GM21529 (cell line): ENCODE data around the gene TAB2.
"Not testable (repeated sequence)": the region's sequence is repeated elsewhere in the genome, so short reads cannot be mapped to it uniquely, and the experiment has no call there.

Experiments used
- ATAC-seq: cut with Tn5 transposase; IDR thresholded peaks from one replicate; pipeline ENCODE4 v1.9.1; 2021; ENCODE audit not compliant: unreplicated experiment

The TAB2 gene

DNA sequence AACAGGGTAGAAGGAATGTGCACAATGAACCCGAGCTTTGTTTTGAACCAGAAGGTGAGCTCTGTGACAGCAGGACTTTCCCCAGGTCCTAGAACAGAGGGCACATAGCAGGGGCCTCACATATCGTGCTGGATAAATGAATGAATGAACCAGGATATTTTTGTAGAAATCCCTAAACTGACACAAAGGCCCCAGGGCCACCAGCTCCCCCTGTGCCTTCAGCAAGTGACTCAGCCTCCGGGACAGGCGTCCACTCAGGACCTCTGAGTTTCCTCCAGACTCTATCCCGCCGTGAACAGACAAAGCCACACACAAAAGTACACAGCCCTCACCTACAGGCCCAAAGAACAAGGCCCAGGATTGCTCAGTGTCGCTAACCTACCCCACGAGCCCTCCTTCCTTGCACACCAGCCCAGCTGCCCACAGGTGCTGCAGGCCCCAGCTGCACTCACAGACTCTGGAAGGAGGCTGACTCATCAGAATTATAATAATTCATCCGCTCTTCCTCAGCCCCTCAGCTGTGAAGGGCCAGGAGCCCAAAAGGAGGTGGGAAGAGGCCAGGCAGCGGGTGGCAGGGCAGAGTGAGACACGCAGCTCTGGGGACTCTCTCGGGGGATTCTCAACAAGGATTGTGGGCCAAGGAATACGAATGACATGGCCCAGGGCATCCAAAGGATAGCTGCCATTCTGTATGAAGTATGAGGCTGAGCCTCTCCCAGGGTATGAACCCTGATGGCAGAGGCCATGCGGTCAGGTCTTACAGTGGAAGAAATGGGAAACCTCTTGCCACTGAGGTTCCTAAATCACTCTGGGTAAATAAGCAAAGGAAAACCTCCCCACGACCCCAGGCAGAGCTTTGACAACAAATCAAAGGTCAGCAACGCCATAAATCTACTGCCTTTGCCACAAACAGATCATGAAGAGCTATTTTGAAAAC lies 123.5 kb downstream of the TAB2 start:
- ATAC-seq: no peak

DNA sequence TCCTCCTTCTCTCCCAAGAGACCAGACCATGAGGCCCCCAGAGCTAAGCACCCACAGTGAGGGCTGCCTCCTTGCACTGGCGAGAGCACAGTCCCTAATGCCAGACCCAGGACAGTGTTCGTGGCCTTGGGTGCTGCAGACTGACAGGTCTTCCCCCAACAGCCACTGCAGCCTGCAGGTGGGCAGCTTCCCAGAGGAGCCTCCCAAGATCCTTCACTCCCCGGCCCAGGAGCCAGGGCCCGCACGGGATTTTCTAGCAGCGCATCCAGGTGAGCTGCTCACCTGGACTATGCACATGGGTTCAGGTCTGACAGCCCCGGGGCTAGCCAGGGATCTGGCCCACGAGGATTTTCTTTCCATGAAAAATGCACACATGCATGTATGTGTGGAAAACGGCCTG lies 124.2 kb downstream of the TAB2 start:
- no peak for ATAC-seq

DNA sequence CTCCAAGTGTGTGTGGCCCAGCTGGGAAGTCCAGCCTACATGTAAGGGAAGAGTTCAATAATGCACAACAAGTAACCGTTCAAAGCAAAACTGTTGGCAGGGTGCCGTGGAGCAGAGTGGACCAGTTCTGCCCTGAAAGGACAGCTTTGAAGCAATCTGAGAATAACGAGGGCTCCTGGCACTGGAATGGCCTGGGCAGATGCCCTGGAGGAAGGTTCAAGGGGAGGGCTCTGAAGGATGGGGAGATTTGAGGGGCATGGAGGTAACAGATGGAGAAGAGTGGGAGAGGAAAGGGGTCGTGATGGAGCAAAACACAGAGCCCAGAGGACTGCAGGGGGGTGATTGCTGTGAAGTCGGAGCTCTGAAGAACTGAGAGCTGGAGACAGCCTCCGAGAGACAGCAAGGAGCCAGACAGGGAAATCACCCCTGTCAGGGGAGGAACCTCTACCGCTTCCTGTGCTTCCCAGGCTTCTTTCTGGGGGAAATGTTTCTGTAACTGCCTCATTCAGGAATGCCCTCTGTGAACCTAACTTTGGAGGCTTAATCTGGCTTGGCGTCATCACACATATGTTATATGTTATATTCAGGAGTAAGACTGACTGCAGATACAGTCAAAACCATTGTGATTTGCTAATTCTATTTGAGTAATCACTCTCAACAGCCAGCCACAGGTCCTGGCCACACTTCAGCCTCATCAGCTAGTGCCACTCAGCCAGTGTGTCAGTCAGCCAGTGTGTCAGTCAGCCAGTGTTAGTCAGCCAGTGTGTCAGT lies 126.1 kb downstream of the TAB2 start:
- ATAC-seq: no peak

DNA sequence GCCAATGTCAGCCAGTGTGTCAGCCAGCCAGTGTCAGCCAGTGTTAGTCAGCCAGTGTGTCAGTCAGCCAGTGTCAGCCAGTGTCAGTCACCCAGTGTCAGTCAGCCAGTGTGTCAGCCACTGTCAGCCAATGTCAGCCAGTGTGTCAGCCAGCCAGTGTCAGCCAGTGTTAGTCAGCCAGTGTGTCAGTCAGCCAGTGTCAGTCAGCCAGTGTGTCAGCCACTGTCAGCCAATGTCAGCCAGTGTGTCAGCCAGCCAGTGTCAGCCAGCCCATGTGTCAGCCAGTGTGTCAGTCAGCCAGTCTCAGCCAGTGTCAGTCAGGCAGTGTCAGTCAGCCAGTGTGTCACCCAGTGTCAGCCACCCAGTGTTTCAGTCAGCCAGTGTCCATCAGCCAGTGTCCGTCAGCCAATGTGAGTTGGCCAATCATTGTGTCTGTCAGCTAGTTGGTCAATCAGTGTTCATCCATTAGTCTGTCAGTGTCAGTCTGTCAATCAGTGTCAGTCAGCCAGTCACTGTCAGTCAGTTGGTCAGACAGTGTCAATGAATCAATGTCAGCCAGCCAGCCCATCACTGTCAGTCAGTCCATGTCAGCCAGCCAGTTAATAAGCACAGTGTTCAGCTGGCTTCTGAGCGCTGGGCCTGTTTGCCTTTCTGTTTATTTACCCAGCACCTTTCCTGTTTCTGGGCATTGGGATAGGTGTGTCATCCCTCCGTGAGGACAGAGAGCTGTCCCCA lies 127.0 kb downstream of the TAB2 start:
- not testable (repeated sequence) for ATAC-seq

DNA sequence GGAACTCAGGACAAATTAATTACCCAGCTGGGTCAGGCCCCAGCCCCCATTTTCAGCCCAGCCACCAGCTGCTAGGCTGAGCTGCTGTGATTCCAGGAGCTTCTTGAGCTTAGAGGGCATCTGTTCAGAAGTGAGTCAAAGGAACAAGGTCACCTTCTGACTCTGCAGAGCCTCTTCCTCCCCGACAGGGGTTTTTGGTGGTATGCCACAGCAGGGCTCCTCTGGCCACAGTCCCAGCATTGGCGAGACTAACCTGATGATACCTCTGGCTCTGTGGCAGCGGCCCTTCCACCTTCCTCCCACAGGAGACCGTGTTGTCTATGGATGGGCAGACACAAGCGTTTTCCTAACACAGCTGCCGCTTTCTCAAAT lies 127.6 kb downstream of the TAB2 start:
- no peak for ATAC-seq

DNA sequence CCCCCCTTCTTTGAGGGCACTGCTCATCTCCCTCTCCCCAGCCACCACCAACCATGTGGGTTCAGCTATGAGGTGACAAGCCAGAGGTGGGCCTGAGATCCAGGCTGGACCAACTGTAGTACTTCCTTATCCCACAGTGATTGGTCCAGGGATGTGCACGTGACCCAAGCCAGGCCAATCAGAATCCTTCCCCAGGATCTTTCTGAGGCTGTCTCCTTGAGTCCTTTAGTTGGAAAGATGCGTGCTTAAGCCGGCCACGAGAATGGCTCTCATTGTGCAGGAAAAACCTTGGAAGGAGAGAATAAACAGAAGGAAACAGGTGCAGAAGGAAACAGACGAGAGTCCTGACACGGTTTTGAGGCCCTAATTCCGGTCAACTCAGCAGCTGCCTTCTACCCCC lies 128.1 kb downstream of the TAB2 start:
- no peak for ATAC-seq

DNA sequence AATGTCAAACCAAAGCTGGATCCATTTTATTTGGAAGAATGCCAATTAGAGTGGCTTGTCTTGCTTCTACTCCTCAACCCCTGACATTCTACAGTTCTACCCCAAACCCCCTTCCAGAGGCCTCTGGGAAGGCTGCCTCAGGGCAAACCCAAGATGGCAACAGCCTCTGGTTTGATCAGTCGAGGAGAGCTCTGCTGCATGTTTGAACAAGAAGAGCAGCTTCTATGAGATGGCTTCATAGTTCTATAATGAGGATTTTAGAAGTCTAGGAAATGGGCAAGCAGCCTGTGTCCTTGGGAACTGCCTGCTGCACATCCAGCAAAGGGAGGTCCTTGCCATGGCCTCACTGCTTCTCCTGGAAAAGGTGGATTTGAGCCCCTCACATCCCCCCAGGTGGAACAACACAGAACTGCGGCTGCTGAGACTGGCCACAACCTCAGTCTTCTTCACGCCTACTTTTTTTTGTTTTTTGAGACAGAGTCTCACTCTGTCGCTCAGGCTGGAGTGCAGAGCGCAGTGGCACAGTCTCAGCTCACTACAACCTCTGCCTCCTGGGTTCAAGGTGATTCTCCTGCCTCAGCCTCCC lies 129.4 kb downstream of the TAB2 start:
- ATAC-seq: no peak

DNA sequence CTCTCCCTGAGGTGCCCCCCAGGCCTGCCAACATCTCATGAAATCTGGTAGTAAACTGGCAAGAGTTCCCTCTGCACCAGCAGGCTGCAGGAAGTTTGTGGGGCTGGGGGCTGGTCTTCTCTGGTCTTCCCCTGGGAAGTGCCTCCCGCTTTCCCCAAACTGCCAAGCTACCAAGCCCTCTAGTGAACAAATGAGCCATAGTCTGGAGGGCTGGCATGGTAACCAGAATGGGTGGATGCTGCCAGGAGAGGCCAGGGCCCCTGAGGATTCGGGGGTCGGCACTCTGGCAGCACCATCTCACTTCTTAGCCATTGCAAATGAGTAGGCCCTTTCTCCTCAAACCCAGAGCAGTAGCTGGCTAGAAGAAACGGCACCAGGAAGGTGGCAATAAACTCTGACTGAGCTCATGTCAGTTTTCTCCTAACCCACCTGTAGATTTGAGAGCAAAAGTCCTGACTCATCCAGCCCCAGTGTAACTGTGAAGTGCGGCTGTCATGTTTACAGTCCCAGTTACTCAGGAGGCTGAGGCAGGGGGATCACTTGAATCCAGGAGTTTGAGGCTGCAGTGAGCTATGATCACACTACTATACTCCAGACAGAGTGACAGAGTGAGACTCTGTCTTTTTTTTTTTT lies 131.4 kb downstream of the TAB2 start:
- no peak for ATAC-seq

DNA sequence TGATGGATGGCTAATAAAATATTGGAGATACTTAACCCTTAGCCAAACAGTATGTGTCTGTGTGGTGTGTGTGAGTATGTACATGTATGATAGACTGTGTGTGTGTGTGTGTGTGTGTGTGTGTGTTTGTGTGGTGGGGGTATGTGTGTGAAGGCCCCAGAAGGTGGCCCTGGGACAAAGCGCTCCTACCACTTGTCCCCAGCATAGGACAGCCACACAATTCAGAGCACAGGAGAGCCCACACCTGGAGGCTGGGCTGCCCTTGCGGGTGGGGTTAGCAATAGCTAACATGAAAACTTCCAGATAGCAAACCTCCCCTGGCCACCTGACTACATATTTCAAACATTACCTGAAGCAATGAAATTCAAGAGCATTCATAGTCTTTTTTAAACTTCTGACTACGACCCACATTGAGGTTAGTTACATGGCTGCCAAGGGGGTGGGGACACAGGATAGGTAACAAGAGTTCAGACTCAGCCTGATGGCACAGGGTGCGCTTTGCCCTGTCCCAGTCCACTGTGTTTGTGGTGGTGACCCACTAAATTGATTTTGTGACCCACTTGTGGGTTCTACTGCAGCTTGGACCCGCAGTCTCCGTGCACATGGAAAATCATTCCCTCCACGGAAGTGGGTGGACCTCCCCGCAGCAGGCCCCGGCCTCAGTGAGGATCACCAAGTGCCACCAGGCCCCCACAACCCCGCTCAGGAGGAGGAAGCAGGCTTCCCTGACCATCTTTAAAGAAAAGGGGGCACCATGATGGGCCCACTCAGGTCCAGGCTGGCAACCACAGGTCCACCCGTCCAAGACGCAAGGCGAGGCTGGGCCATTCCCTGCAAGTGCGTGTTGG lies 132.5 kb downstream of the TAB2 start:
- no peak for ATAC-seq

DNA sequence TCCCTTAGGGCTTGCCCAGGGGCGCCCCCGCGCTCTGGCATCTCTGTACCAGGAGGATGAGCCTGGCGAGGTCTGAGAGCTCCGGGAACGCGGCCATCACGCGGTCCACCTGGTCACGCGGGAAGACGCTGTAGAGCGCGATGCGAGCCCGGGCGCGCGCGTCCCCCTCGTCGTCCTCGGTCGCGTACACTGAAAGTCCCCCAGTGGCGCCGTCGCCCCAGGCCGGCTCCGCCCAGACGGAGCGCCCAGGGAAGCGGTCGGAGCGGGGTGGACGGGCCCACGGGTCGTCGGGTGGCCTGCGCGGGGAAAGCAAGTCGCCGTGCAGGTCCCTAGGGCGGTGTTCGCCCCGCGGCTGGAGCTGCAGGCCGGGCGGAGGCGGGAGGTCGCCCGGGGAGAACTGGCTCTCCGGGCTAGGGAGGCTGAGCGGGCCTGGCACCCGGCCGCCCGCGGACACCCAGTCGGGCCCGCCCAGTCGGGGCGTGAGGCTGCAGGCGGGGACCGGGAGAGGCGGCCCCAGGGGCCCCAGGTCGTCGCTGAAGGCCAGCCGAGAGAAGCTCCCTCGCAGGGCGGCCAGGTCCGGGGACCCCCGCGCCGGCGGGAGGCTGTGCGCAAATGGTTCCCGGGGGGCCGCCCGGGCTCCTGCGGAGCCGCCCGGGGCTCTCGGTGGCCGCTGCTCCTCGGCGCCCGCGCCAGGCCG lies 133.3 kb downstream of the TAB2 start:
- ATAC-seq: no peak

DNA sequence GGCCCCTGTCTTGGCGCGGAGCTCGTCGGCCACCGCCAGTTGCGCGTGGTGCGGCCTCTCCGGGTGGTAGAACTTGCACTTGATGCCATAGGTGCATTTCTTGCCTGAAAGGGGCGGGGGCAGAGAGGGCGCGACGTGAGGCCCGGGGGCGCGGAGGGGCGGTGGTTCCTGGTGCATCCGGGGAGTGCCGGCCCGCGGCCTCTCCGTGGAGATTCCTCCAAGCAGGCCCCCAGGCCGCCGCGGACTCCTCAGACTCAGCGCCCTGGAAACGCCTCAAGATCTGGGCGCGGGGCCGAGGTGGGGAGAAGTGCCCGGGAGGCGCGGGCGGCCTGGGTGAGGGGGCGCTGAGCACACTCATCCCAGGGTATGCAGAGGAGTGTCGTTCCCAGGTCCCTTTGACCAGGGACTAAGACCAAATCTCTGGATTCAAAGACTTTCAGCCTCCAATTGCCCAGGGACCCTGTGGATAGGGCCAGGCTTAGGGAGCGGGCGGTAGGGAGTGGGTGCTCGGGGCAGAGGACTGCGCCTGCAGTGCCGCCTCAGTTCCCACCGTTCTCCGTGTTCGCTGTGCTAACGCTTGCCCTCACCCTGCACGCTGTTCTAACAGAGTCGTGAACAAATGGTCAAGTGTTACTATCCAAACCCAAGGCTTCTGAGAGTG lies 134.0 kb downstream of the TAB2 start:
- ATAC-seq: no peak

DNA sequence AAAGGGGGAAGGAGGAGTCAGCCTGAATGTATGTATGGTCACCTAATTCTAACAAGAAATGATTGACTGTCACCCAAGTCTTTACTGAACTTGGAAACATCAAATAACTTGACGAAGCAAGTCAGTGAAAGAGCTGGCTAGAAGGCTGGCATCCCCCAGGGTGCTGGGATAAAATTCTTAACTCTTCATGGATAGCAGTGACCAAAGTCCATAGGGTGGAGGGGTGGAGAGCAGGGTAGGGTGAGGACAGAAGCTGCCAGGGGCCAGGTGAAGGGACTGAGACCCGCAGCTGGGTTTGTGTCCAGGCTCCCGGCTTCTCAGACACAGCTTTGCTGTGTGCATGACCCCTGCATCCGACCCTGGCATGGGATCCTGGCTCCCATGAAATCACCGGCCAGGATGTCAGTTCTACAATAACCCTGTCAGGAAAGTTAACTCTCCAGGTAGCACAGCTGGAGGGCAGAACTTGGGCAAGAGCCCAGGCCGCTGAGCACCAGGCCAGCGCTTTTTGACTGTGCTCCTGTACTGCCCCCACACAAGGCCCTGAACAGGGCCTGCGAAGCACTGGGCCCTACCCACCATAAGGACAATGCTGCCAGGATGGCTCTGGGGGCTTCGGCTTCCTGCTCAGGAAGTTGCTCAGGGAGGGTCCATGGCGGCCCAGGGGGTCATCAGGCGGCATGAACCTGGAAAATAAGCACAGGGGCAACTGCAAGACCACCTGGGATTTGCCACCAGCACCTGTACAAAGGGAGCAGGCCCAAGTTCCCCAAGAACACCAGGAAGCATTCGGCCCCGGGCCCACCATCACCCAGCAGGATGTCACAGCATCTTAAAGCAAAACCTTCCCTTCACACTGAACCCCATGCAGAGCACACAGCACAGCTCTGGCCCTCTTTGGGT lies 134.8 kb downstream of the TAB2 start:
- no peak for ATAC-seq

DNA sequence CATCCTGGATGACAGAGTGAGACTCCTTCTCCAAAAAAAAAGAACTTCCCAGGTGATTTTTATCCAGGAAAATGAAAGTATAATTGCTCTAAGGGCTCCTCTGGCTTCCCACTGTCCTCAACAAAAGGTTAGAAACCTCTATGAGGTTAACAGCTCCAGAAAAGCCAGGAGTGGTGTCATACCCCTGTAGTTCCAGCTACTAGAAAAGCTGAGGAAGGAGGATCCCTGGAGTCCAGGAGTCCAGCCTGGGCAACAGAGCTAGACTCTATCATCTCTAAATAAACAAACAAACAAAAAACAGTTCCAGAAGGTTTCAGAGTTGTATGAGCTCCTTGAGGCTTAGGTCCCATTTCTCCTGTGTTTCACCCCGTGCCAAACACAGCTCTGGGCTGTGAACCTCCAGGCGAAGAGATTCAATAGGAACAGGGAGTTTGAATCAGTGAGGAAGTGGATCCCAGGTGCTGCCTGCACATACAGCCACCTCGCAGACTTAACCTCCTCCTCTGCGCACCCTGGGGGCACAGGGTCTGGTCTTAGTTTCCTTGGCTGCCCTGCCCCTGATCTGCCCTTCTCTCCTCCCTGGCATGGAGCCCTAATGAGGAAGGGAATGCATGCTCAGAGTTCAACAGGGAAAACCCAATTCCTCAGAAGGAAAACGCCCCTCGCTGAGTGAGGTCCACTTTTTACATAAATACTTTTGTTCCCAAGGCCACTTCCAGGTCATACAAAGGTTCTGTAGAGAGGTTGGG lies 136.3 kb downstream of the TAB2 start:
- no peak for ATAC-seq

DNA sequence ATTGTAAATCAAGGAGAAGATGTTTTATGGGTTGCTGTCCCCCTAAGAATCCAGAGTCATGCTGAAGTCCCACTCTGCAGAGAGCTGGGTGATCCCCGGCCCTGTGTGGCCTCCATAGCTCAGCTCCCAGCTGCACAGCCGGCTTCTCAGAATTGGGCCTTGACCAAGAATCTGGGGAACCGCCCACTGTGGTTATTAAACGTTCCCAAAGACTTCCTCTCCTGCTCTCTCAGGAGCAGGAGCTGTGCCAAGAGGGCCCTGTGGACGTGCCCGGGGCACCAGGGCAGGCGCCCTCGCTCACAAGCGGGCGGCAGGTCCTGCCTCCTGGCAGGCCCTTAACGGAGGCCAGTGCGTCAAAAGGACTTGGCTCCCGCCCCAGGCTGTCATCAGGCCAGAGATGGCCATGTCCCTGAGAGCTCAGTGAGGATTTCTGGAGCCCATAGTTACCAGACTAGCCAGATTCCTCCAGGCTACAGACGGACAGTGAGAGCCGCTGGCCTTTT lies 136.9 kb downstream of the TAB2 start:
- no peak for ATAC-seq

DNA sequence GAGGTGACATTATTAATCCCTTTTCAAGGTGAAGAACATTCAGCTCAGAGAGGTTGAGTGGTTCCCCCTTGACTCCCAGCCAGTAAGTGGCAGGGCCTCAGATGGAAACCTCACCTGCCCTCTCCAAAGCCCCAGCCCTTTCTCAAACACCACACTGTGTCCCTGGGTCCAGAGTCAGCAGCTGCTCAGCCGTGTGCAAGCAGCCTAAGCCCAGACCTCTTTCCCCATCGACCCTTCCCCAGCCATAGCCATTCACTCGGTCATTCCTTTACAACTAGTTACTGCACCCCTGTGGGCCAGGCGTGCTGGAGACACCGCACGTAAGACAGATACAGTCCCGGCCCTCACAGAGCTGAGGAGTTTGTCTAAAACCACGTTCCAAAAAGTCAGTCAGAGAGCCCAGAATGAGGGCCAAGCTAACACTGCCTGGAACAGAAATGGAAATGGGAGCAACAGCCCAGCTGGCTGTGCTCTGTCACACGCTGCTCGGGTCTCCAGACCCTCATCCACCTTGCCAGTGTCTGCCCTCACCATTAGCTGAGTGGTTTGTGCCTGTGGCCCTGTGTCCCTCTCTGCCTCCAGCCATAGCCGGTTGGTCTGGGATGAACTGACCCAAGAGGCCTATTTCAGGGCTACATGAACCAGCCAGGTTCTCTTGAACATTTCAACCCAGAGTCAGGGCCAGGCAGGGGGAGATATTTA lies 137.7 kb downstream of the TAB2 start:
- no peak for ATAC-seq
